Spleen (tissue), 7 donors: ENCODE results near the gene ACP3.

Experiments
- POLR2A ChIP-seq, 3 donors: fragments of 450-650 bp; IDR thresholded peaks; one replicate each; pipeline ENCODE4 v1.5.1; 2017; ENCODE audit warnings: antibody characterized with exemption in 3 of 3, mild to moderate bottlenecking in 1 of 3
- POLR2AphosphoS5 ChIP-seq, 3 donors: sonication (generic); formaldehyde crosslinking; IDR thresholded peaks; one replicate each; pipeline ENCODE4 v1.5.1; 2017; ENCODE audit warnings: antibody characterized with exemption in 3 of 3
- TF ChIP-seq, protein P1 (sequence below), 11 experiments: fragments of 200-600 bp in 7 of 11; fragments of 450-650 bp in 4 of 11; sonication (generic) in 4 of 11; IDR thresholded peaks in 8 of 11; conservative IDR thresholded peaks in 3 of 11; 1 replicate in 7 of 11; 2 replicates in 4 of 11; pipeline versions ENCODE4 v1.4.0 to v1.8.0; 2016 to 2021; ENCODE audit warnings: antibody characterized with exemption in 11 of 11, inconsistent platforms in 4 of 11, mild to moderate bottlenecking in 1 of 11
- donor health status: DM: no; HTN: no; CAD: no; lungs with moderate emphysema.
- donor health status: DM: no; HTN: no; CAD: no.
- donor health status: DM: no; HTN: no; CAD: no.

DNA sequence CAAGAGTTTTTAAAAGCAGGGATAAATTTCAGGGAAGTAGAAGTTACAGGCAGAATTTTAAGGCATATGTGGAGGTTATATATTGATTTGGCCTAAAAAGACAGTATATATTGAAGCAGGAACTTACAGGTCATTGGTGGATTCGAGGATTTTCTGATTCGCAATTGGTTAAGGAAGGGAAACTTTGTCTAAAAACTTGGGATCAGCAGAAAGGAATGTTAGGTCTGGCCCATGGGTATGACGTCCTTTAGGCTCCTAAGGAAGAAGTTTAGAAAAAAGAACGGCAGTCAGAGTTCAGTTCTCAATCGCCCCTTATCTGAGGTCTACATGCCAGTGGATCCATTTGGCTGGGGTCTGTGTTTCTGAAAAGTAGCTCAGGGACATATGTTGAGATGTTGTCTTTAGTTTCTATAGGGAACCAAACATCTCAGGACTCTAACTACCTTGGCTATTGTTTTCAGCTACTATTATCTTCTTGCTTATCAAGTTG lies 33.2 kb upstream of the ACP3 start:
- TF ChIP-seq POLR2A (IDR thresholded peaks at IDR 0.05): no peak
- TF ChIP-seq, protein P1, sequence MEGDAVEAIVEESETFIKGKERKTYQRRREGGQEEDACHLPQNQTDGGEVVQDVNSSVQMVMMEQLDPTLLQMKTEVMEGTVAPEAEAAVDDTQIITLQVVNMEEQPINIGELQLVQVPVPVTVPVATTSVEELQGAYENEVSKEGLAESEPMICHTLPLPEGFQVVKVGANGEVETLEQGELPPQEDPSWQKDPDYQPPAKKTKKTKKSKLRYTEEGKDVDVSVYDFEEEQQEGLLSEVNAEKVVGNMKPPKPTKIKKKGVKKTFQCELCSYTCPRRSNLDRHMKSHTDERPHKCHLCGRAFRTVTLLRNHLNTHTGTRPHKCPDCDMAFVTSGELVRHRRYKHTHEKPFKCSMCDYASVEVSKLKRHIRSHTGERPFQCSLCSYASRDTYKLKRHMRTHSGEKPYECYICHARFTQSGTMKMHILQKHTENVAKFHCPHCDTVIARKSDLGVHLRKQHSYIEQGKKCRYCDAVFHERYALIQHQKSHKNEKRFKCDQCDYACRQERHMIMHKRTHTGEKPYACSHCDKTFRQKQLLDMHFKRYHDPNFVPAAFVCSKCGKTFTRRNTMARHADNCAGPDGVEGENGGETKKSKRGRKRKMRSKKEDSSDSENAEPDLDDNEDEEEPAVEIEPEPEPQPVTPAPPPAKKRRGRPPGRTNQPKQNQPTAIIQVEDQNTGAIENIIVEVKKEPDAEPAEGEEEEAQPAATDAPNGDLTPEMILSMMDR (IDR thresholded peaks at IDR 0.05 in 8 of 11, conservative IDR thresholded peaks at IDR 0.05 in 3 of 11): no peak
- TF ChIP-seq POLR2AphosphoS5 (IDR thresholded peaks at IDR 0.05): no peak
